B cell (primary cell): Measurements from ENCODE around the gene NDUFA5.

Experiments
- CTCF ChIP-seq: fragments of 200-600 bp; IDR thresholded peaks from one replicate; pipeline ENCODE4 v1.8.0; 2022; ENCODE audit warnings: antibody characterized with exemption, mild to moderate bottlenecking
- EZH2 ChIP-seq: IDR thresholded peaks from 2 replicates; pipeline ENCODE4 v1.6.1; 2012; ENCODE audit warnings: borderline replicate concordance, low read depth, mild to moderate bottlenecking, moderate library complexity, low read length; ENCODE audit not compliant: insufficient read depth, poor library complexity, severe bottlenecking

GRCh38 chr7:123500878-123501489 lies 56.6 kb downstream of the NDUFA5 start:
- TF ChIP-seq CTCF (no peak), EZH2 (no peak)
